Esophagus squamous epithelium (tissue), 4 donors: ENCODE results near the gene CHST11.

Source experiments
- POLR2A ChIP-seq, 4 donors: fragments of 450-650 bp; IDR thresholded peaks; one replicate each; pipeline ENCODE4 v1.6.1; 2017; ENCODE audit warnings: antibody characterized with exemption in 4 of 4, mild to moderate bottlenecking in 4 of 4, moderate library complexity in 3 of 4
- TF ChIP-seq, protein P1 (sequence below), 6 experiments: fragments of 450-650 bp in 4 of 6; fragments of 200-600 bp in 2 of 6; sonication (generic) in 2 of 6; IDR thresholded peaks; one replicate each; pipeline ENCODE4 v1.5.1; 2016 to 2019; ENCODE audit warnings: antibody characterized with exemption in 6 of 6, mild to moderate bottlenecking in 4 of 6, moderate library complexity in 4 of 6

DNA sequence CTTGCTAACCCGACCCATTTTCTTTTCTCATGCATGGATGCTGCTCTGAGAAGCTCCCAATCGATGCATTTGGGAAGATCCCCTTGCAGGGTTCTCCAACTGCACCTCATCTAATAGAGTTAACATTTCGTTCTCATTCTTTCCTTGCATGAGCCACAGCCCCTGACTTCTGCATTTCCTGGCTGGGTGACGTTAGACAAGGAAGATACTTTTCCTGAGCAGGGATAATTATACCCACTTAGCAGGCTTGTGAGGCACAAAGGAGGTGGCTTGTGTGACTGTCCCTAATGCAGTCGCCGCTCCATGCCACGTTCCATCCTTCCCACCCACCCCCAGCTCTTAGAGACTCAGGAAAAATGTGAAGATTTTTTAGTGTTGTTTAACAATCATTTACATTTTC lies 195.1 kb downstream of the CHST11 start:
- TF ChIP-seq, protein P1, sequence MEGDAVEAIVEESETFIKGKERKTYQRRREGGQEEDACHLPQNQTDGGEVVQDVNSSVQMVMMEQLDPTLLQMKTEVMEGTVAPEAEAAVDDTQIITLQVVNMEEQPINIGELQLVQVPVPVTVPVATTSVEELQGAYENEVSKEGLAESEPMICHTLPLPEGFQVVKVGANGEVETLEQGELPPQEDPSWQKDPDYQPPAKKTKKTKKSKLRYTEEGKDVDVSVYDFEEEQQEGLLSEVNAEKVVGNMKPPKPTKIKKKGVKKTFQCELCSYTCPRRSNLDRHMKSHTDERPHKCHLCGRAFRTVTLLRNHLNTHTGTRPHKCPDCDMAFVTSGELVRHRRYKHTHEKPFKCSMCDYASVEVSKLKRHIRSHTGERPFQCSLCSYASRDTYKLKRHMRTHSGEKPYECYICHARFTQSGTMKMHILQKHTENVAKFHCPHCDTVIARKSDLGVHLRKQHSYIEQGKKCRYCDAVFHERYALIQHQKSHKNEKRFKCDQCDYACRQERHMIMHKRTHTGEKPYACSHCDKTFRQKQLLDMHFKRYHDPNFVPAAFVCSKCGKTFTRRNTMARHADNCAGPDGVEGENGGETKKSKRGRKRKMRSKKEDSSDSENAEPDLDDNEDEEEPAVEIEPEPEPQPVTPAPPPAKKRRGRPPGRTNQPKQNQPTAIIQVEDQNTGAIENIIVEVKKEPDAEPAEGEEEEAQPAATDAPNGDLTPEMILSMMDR (IDR thresholded peaks at IDR 0.05): no peak
- no peak for TF ChIP-seq POLR2A (IDR thresholded peaks at IDR 0.05)
